Measurements from ENCODE around the gene DEAF1. TPM values are rescaled to one million over a fixed set of nuclear protein-coding genes. Genes with fewer than 3 reads are reported as not detected.

Gene DEAF1
- total RNA-seq, 2 experiments from 2014 or later = 68.4 to 79.6 TPM

GRCh38 chr11:696955-697491 lies 2.0 kb upstream of the DEAF1 start:
- H3K4me1 ChIP-seq (ENCODE audit: insufficient read depth, low read length) = peaks cover 56% of the 10 kb centered on the region

GRCh38 chr11:695538-696248 lies 671 bp upstream of the DEAF1 start, which contains the start of gene TMEM80:
TSS of gene TMEM80 (plus strand) at chr11:695816. CDS start at chr11:695828, 12 bp downstream.
- H3K4me1 Mint-ChIP-seq (ENCODE audit: low read depth) = peaks cover 51% of the 10 kb centered on the region
- intact Hi-C loops (cut with DNase I, micrococcal nuclease) = loop anchor here (1.0 to 10.0 kb wide), 5 partner anchors 32 to 160 kb away; partner anchors contain the start of genes SLC25A22 (in 2 of the 2), GATD1 (in 1 of the 2), HRAS (in 1 of the 2) and LMNTD2 (in 1 of the 2)
- POLR2A ChIA-PET = interaction anchor here (0.7 to 3.9 kb wide), 27 partner anchors 9 to 488 kb away, joined by 3 to 41 read pairs (median 5); partner anchors contain the start of genes BET1L, IRF7, LMNTD2 and PHRF1
- no peaks in the 10 kb centered on the region for H3K9me3 Mint-ChIP-seq
- DNase-seq (peak; percentile 94 to 99 (median 97)), ATAC-seq (ENCODE audit: poor library complexity) (peak; percentile 59)
- Histone ChIP-seq H3K36me3 (ENCODE audit: insufficient read depth, low read length) (peaks cover 1% of the 10 kb centered on the region), H3K4me3 (ENCODE audit: low read length) (peak within 1 kb of the TSS; percentile 94), H3K9me3 (ENCODE audit: control insufficient read depth in 1 of 2, insufficient read depth in 1 of 2, low read length in 2 of 2) (no peaks in the 10 kb centered on the region), H3K27me3 (ENCODE audit: control insufficient read depth in 1 of 2, insufficient read depth in 2 of 2, low read length in 2 of 2) (no peaks in the 10 kb centered on the region), H3K27ac (ENCODE audit: low read depth in 1 of 2, low read length in 2 of 2) (peak within 1 kb of the TSS; percentile 99 to 100), H3K4me1 (ENCODE audit: insufficient read depth, low read length) (peaks cover 70% of the 10 kb centered on the region)
- H3K4me3 Mint-ChIP-seq = peak within 1 kb of the TSS; percentile 94
- CTCF ChIA-PET = interaction anchor here (1.0 to 2.6 kb wide), 4 partner anchors 27 to 177 kb away, joined by 3 to 16 read pairs (median 6); no protein-coding TSS in a partner anchor
- TF ChIP-seq CTCF (IDR thresholded peaks at IDR 0.05) = no peak
- H3K27ac Mint-ChIP-seq = peak within 1 kb of the TSS; percentile 95
- H3K36me3 Mint-ChIP-seq (ENCODE audit: low read depth) = peaks cover 15% of the 10 kb centered on the region
- no peaks in the 10 kb centered on the region for H3K27me3 Mint-ChIP-seq

More at GRCh38 chr11:696955-697491, 2.0 kb upstream of the DEAF1 start:
- no peak overlapping the region for H3K4me3 ChIP-seq (ENCODE audit: low read length)
- intact Hi-C loops (cut with DNase I, micrococcal nuclease) = loop anchor here (1.0 to 10.0 kb wide), 3 partner anchors 30 to 132 kb away; partner anchors contain the start of genes SLC25A22 (in 2 of the 2), LMNTD2 (in 1 of the 2) and RASSF7 (in 1 of the 2)
- peaks cover 4% of the 10 kb centered on the region for H3K36me3 ChIP-seq (ENCODE audit: insufficient read depth, low read length)
- Mint-ChIP-seq H3K4me3 (peak overlapping the region; percentile 68), H3K9me3 (no peaks in the 10 kb centered on the region), H3K36me3 (ENCODE audit: low read depth) (peaks cover 10% of the 10 kb centered on the region), H3K4me1 (ENCODE audit: low read depth) (peaks cover 38% of the 10 kb centered on the region), H3K27ac (peak overlapping the region; percentile 74), H3K27me3 (no peaks in the 10 kb centered on the region)
- ATAC-seq (ENCODE audit: poor library complexity) (no peak), DNase-seq (peak in 1 of 14 experiments; percentile 37)
- ChIA-PET POLR2A (interaction anchor here (1.1 to 3.9 kb wide), 7 partner anchors 8 to 160 kb away, joined by 4 to 41 read pairs (median 15); partner anchors contain the start of genes LRRC56 and PHRF1), CTCF (interaction anchor here (0.6 to 2.6 kb wide), 4 partner anchors 26 to 142 kb away, joined by 3 to 16 read pairs (median 6); no protein-coding TSS in a partner anchor)
- H3K27me3 ChIP-seq (ENCODE audit: control insufficient read depth in 1 of 2, insufficient read depth in 2 of 2, low read length in 2 of 2) = no peaks in the 10 kb centered on the region
- no peaks in the 10 kb centered on the region for H3K9me3 ChIP-seq (ENCODE audit: control insufficient read depth in 1 of 2, insufficient read depth in 1 of 2, low read length in 2 of 2)
- no peak overlapping the region for H3K27ac ChIP-seq (ENCODE audit: low read depth in 1 of 2, low read length in 2 of 2)
- TF ChIP-seq CTCF (IDR thresholded peaks at IDR 0.05) = no peak

- Mint-ChIP-seq H3K9me3 (no peaks in the 10 kb centered on the region), H3K36me3 (ENCODE audit: low read depth) (peaks cover 18% of the 10 kb centered on the region), H3K27me3 (no peaks in the 10 kb centered on the region), H3K4me1 (ENCODE audit: low read depth) (peaks cover 56% of the 10 kb centered on the region), H3K4me3 (peak overlapping the region; percentile 94), H3K27ac (peak overlapping the region; percentile 95)
- no peaks in the 10 kb centered on the region for H3K36me3 ChIP-seq (ENCODE audit: insufficient read depth, low read length)
- intact Hi-C loops (cut with DNase I, micrococcal nuclease) = loop anchor here (1.0 to 10.0 kb wide), 4 partner anchors 82 to 160 kb away; partner anchors contain the start of genes SLC25A22 (in 2 of the 2), GATD1 (in 1 of the 2), HRAS (in 1 of the 2) and LMNTD2 (in 1 of the 2)
- peak overlapping the region; percentile 94 for H3K4me3 ChIP-seq (ENCODE audit: low read length)
- H3K4me1 ChIP-seq (ENCODE audit: insufficient read depth, low read length) = peaks cover 73% of the 10 kb centered on the region
- CTCF ChIA-PET = interaction anchor here (1.2 to 2.6 kb wide), 2 partner anchors 28 to 177 kb away, joined by 6 to 16 read pairs; no protein-coding TSS in a partner anchor
- POLR2A ChIA-PET = interaction anchor here (0.7 to 3.9 kb wide), 26 partner anchors 10 to 488 kb away, joined by 3 to 41 read pairs (median 6); partner anchors contain the start of genes BET1L, IRF7, LMNTD2 and PHRF1
- peak overlapping the region; percentile 99 to 100 for H3K27ac ChIP-seq (ENCODE audit: low read depth in 1 of 2, low read length in 2 of 2)
- no peak for DNase-seq
- no peak for ATAC-seq (ENCODE audit: poor library complexity)
- TF ChIP-seq CTCF (IDR thresholded peaks at IDR 0.05) = no peak
- no peaks in the 10 kb centered on the region for H3K27me3 ChIP-seq (ENCODE audit: control insufficient read depth in 1 of 2, insufficient read depth in 2 of 2, low read length in 2 of 2)
- no peaks in the 10 kb centered on the region for H3K9me3 ChIP-seq (ENCODE audit: control insufficient read depth in 1 of 2, insufficient read depth in 1 of 2, low read length in 2 of 2)
These were observed 191 bp upstream of the DEAF1 start for GRCh38 chr11:695288-695537.

All from CD4-positive, alpha-beta T cell (primary cell).